ENCODE results near the gene SULT4A1. TPM values are rescaled to one million over a fixed set of nuclear protein-coding genes. Genes with fewer than 3 reads are reported as not detected.

The SULT4A1 gene
- total and polyA plus RNA-seq, 2 of the 8 experiments (the other 6 are each of a cell fraction or from before 2014, with no cell fraction given) = 9.1 to 11.8 TPM

GRCh38 chr22:43894122-43894521 lies 31.8 kb upstream of the SULT4A1 start (continued):
- TF ChIP-seq ATF2 (IDR thresholded peaks at IDR 0.05; ENCODE audit: low read length) = no peak
- no peak for TF ChIP-seq CBX8 (IDR thresholded peaks at IDR 0.05; ENCODE audit: borderline replicate concordance, low read depth, low read length)
- no peak for TF ChIP-seq CTBP2 (IDR thresholded peaks at IDR 0.05; ENCODE audit: borderline replicate concordance, insufficient read depth, insufficient read length, low read length)
- TF ChIP-seq E2F6 (IDR thresholded peaks at IDR 0.05) = no peak
- TF ChIP-seq MAFK (IDR thresholded peaks at IDR 0.05; ENCODE audit: low read depth, low read length) = no peak
